ENCODE measurements around the gene PRTFDC1. TPM values are rescaled to one million over a fixed set of nuclear protein-coding genes. Genes with fewer than 3 reads are reported as not detected.

PRTFDC1 gene
- total RNA-seq, 2 experiments from 2014 or later = not detected

GRCh38 chr10:24848195-24848594 is 104.2 kb downstream of the PRTFDC1 start:
- Histone ChIP-seq H3K4me1 (ENCODE audit: insufficient read depth, low read length, poor library complexity, severe bottlenecking) (no peaks in the 10 kb centered on the region), H3K36me3 (ENCODE audit: insufficient read depth, low read length) (no peaks in the 10 kb centered on the region), H3K4me3 (ENCODE audit: low read depth, low read length, poor library complexity, severe bottlenecking) (no peak overlapping the region), H3K9me2 (ENCODE audit: insufficient read depth, low read length) (no peaks in the 10 kb centered on the region), H3K9me3 (ENCODE audit: low read length) (no peaks in the 10 kb centered on the region), H3K27ac (ENCODE audit: low read depth, low read length, poor library complexity, severe bottlenecking) (no peak overlapping the region), H4K20me1 (ENCODE audit: insufficient read depth, low read length) (no peaks in the 10 kb centered on the region), H3K79me2 (ENCODE audit: insufficient read depth, low read depth, low read length) (no peaks in the 10 kb centered on the region), H2AFZ (ENCODE audit: low read length) (no peak overlapping the region), H3K4me2 (ENCODE audit: low read length) (no peak overlapping the region)
- no peak for DNase-seq (ENCODE audit: low spot score)
- intact Hi-C loops (cut with micrococcal nuclease; ENCODE audit: unreplicated experiment) = no loop called here
- CTCF ChIA-PET (ENCODE audit: unreplicated experiment) = no interaction called here
- POLR2A ChIA-PET = interaction anchor here (0.5 to 2.2 kb wide), 4 partner anchors 9 to 1551 kb away, joined by 3 to 11 read pairs (median 4); no protein-coding TSS in a partner anchor
- no peak for TF ChIP-seq EZH2phosphoT487 (IDR thresholded peaks at IDR 0.05; ENCODE audit: borderline replicate concordance, low read depth, low read length)
- no peak for TF ChIP-seq CTCF (conservative IDR thresholded peaks at IDR 0.05; ENCODE audit: low read length)
- BruUV-seq (replicated peaks) = no TSS peak

- no peak overlapping the region for H3K4me2 ChIP-seq (ENCODE audit: low read length)
- intact Hi-C loops (cut with micrococcal nuclease; ENCODE audit: unreplicated experiment) = no loop called here
- CTCF ChIA-PET (ENCODE audit: unreplicated experiment) = no interaction called here
Observed at GRCh38 chr10:24847112-24848070, 105.0 kb downstream of the PRTFDC1 start.

More at GRCh38 chr10:24847112-24848070, 105.0 kb downstream of the PRTFDC1 start:
- no peak for DNase-seq (ENCODE audit: low spot score)
- TF ChIP-seq EZH2phosphoT487 (IDR thresholded peaks at IDR 0.05; ENCODE audit: borderline replicate concordance, low read depth, low read length) = no peak
- TF ChIP-seq CTCF (conservative IDR thresholded peaks at IDR 0.05; ENCODE audit: low read length) = no peak
- Histone ChIP-seq H3K36me3 (ENCODE audit: insufficient read depth, low read length) (no peaks in the 10 kb centered on the region), H3K27ac (ENCODE audit: low read depth, low read length, poor library complexity, severe bottlenecking) (no peak overlapping the region), H3K4me1 (ENCODE audit: insufficient read depth, low read length, poor library complexity, severe bottlenecking) (no peaks in the 10 kb centered on the region), H2AFZ (ENCODE audit: low read length) (no peak overlapping the region), H4K20me1 (ENCODE audit: insufficient read depth, low read length) (no peaks in the 10 kb centered on the region), H3K9me2 (ENCODE audit: insufficient read depth, low read length) (no peaks in the 10 kb centered on the region), H3K4me3 (ENCODE audit: low read depth, low read length, poor library complexity, severe bottlenecking) (no peak overlapping the region), H3K79me2 (ENCODE audit: insufficient read depth, low read depth, low read length) (no peaks in the 10 kb centered on the region), H3K9me3 (ENCODE audit: low read length) (no peaks in the 10 kb centered on the region)
- POLR2A ChIA-PET = interaction anchor here (1.1 to 2.2 kb wide), 2 partner anchors 10 to 98 kb away, joined by 3 to 11 read pairs; no protein-coding TSS in a partner anchor
- BruUV-seq (replicated peaks) = no TSS peak

Data from OCI-LY7 (cell line).